Sigmoid colon (tissue), 7 donors: Measurements from ENCODE around the gene FAXDC2. TPM values are rescaled to one million over a fixed set of nuclear protein-coding genes. Genes with fewer than 3 reads are reported as not detected.

ENCODE experiments used
- DNase-seq: peaks from one replicate; pipeline ENCODE4 v3.0.0-alpha.2; 2019
- H3K27ac ChIP-seq, 4 donors: fragments of 200-600 bp; sonication (generic); one replicate each; pipeline ENCODE4 v1.5.1; 2016 to 2019; ENCODE audit warnings: mild to moderate bottlenecking in 1 of 4
- H3K27me3 ChIP-seq, 3 donors: fragments of 200-600 bp; sonication (generic); one replicate each; pipeline ENCODE4 v1.5.1; 2019; ENCODE audit warnings: mild to moderate bottlenecking in 1 of 3
- H3K36me3 ChIP-seq, 4 donors: fragments of 200-600 bp; sonication (generic); one replicate each; pipeline ENCODE4 v1.5.1; 2016 to 2019
- H3K4me1 ChIP-seq, 4 donors: fragments of 200-600 bp; sonication (generic); one replicate each; pipeline ENCODE4 v1.5.1; 2017 to 2019
- H3K4me3 ChIP-seq, 4 donors: fragments of 200-600 bp; sonication (generic); one replicate each; pipeline ENCODE4 v1.5.1; 2017 to 2019; ENCODE audit warnings: mild to moderate bottlenecking in 2 of 4, moderate library complexity in 1 of 4
- H3K9me3 ChIP-seq, 4 donors: fragments of 200-600 bp in 3 of 4; sonication (generic) in 3 of 4; one replicate each; pipeline versions ENCODE4 v1.5.1 to v1.6.1; 2013 to 2019
- CTCF ChIP-seq, 4 experiments: fragments of 450-650 bp in 3 of 4; fragments of 200-600 bp in 1 of 4; IDR thresholded peaks; one replicate each; pipeline ENCODE4 v1.5.1; 2016 to 2019; ENCODE audit warnings: antibody characterized with exemption in 4 of 4, mild to moderate bottlenecking in 3 of 4, moderate library complexity in 2 of 4
- EP300 ChIP-seq, 4 donors: sonication (generic); formaldehyde crosslinking; IDR thresholded peaks; one replicate each; pipeline ENCODE4 v1.6.1; 2017; ENCODE audit warnings: antibody characterized with exemption in 4 of 4
- POLR2A ChIP-seq, 2 donors: fragments of 450-650 bp; IDR thresholded peaks; one replicate each; pipeline ENCODE4 v1.6.1; 2016; ENCODE audit warnings: antibody characterized with exemption in 2 of 2, mild to moderate bottlenecking in 2 of 2, moderate library complexity in 2 of 2
- POLR2AphosphoS5 ChIP-seq, 4 donors: sonication (generic); formaldehyde crosslinking; IDR thresholded peaks; one replicate each; pipeline ENCODE4 v1.6.1; 2017; ENCODE audit warnings: antibody characterized with exemption in 4 of 4
- WGBS, 2 donors: extraction: QIAGEN DNeasy Blood & Tissue Kit; methylation state at CpG; one replicate each; pipeline ENCODE4 v1.1.7; 2013; 5-methylcytosine and 5-hydroxymethylcytosine counted together
- intact Hi-C: fragments of 100-400 bp; cut with DNase I; formaldehyde crosslinking; loops from one replicate; pipeline ENCODE4 v1.15.1; 2023
- polyA plus RNA-seq, 3 donors: library from polyadenylated mRNA; stranded (reverse); fragments of 200-250 nt; gene quantifications; one replicate each; pipeline ENCODE4 v1.2.3, GENCODE V29; 2013
- total RNA-seq, 4 donors: library from RNA; depleted of rRNA; stranded (reverse); fragments of >200 nt; gene quantifications; one replicate each; pipeline ENCODE4 v1.1.0, GENCODE V29; 2016
- donor health status: healthy with polysubstance abuse.
- donor health status: Bipolar disorder and iron deficiency.
- donor health status: healthy.

The FAXDC2 gene
- total and polyA plus RNA-seq, 7 donors = 13.3 to 118 (median 67.3) TPM

DNA sequence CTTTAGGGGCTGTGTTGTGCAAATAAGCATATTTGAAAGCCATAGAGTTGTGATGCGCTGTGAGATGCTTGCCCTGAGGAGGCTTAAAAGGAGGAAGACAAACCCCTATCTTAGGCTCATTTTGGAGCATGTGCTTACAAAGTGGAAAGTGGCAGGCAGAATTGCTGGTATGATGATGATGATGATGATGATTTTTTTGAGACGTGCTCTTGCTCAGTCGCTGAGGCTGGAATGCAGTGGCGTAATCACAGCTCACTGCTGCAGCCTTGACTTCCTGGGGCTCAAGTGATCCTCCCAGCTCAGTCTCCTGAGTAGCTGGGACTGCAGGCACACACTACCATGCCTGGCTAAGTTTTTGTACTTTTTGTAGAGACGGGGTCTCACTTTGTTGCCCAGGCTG is 9.7 kb upstream of the FAXDC2 start:
- no peaks in the 10 kb centered on the region for H3K9me3 ChIP-seq
- peak overlapping the region; percentile 96 to 99 (median 98) for H3K27ac ChIP-seq
- DNase-seq = peak; percentile 73
- H3K36me3 ChIP-seq = peaks cover 0 to 19% (median under 1%) of the 10 kb centered on the region in 4 donors
- 19 to 26% methylated on average over 5 of the region's 5 CpGs for WGBS, 2 donors
- intact Hi-C loops = loop anchor here (5.0 kb wide), 1 partner anchor 208 kb away; no protein-coding TSS in a partner anchor
- H3K4me3 ChIP-seq = peak overlapping the region; percentile 78 to 91 (median 86)
- no peak for TF ChIP-seq POLR2A (IDR thresholded peaks at IDR 0.05)
- no peak for TF ChIP-seq CTCF (IDR thresholded peaks at IDR 0.05)
- TF ChIP-seq POLR2AphosphoS5 (IDR thresholded peaks at IDR 0.05) = peak in 2 of 4 donors; percentile 30 to 42
- no peak for TF ChIP-seq EP300 (IDR thresholded peaks at IDR 0.05)
- peaks cover 0 to 56% (median 48%) of the 10 kb centered on the region in 4 donors for H3K4me1 ChIP-seq
- H3K27me3 ChIP-seq = no peaks in the 10 kb centered on the region

- WGBS, 2 donors = 0% methylated on average over 26 of the region's 26 CpGs
- TF ChIP-seq POLR2AphosphoS5 (IDR thresholded peaks at IDR 0.05) = no peak
- TF ChIP-seq EP300 (IDR thresholded peaks at IDR 0.05) = no peak
- no peak for TF ChIP-seq POLR2A (IDR thresholded peaks at IDR 0.05)
- no peak for TF ChIP-seq CTCF (IDR thresholded peaks at IDR 0.05)
- intact Hi-C loops = loop anchor here (2.0 to 10.0 kb wide), 4 partner anchors 80 to 414 kb away; partner anchors contain the start of genes GEMIN5, HAND1, LARP1 and SAP30L
- Histone ChIP-seq H3K36me3 (peaks cover 0 to 10% (median 0%) of the 10 kb centered on the region in 4 donors), H3K9me3 (no peaks in the 10 kb centered on the region), H3K27ac (peak overlapping the region; percentile 96 to 99 (median 98)), H3K27me3 (no peaks in the 10 kb centered on the region), H3K4me1 (peaks cover 0 to 56% (median 48%) of the 10 kb centered on the region in 4 donors), H3K4me3 (peak overlapping the region; percentile 78 to 91 (median 86))
- no peak for DNase-seq
Observed at GRCh38 chr5:154858972-154859871, 8.8 kb upstream of the FAXDC2 start.

GRCh38 chr5:154858297-154858971 is 8.0 kb upstream of the FAXDC2 start, which contains the start of gene CNOT8:
Gene CNOT8, plus strand, starts transcription at chr5:154858627. Its CDS starts 4,652 bp downstream, at chr5:154863279.
- H3K4me1 ChIP-seq = peaks cover 0 to 56% (median 47%) of the 10 kb centered on the region in 4 donors
- TF ChIP-seq EP300 (IDR thresholded peaks at IDR 0.05) = no peak
- no peak for TF ChIP-seq CTCF (IDR thresholded peaks at IDR 0.05)
- TF ChIP-seq POLR2A (IDR thresholded peaks at IDR 0.05) = peak; percentile 91 to 93
- TF ChIP-seq POLR2AphosphoS5 (IDR thresholded peaks at IDR 0.05) = peak; percentile 89 to 97 (median 93)
- H3K4me3 ChIP-seq = peak within 1 kb of the TSS; percentile 78 to 91 (median 86)
- H3K27ac ChIP-seq = peak within 1 kb of the TSS; percentile 96 to 99 (median 98)
- no peaks in the 10 kb centered on the region for H3K27me3 ChIP-seq
- H3K9me3 ChIP-seq = no peaks in the 10 kb centered on the region
- intact Hi-C loops = loop anchor here (2.0 to 10.0 kb wide), 4 partner anchors 80 to 414 kb away; partner anchors contain the start of genes GEMIN5, HAND1, LARP1 and SAP30L
- 0% methylated on average over 65 of the region's 65 CpGs for WGBS, 2 donors
- H3K36me3 ChIP-seq = peaks cover 0 to 3% (median 0%) of the 10 kb centered on the region in 4 donors
- peak; percentile 99 for DNase-seq

GRCh38 chr5:154857530-154858296 is 7.3 kb upstream of the FAXDC2 start:
- TF ChIP-seq EP300 (IDR thresholded peaks at IDR 0.05) (peak in 1 of 4 donors; percentile 27), POLR2AphosphoS5 (IDR thresholded peaks at IDR 0.05) (peak; percentile 67 to 88 (median 86)), POLR2A (IDR thresholded peaks at IDR 0.05) (peak; percentile 63 to 68), CTCF (IDR thresholded peaks at IDR 0.05) (no peak)
- H3K4me1 ChIP-seq = peaks cover 0 to 49% (median 45%) of the 10 kb centered on the region in 4 donors
- intact Hi-C loops = loop anchor here (2.0 to 10.0 kb wide), 4 partner anchors 81 to 413 kb away; partner anchors contain the start of genes GEMIN5, HAND1, LARP1 and SAP30L
- no peaks in the 10 kb centered on the region for H3K36me3 ChIP-seq
- WGBS, 2 donors = 0 to 1% methylated on average over 59 of the region's 59 CpGs
- H3K27me3 ChIP-seq = no peaks in the 10 kb centered on the region
- peak overlapping the region; percentile 96 to 99 (median 98) for H3K27ac ChIP-seq
- DNase-seq = peak; percentile 99
- peak overlapping the region; percentile 78 to 91 (median 86) for H3K4me3 ChIP-seq
- H3K9me3 ChIP-seq = no peaks in the 10 kb centered on the region
